Measurements from ENCODE around the gene ATP5PF. TPM values are rescaled to one million over a fixed set of nuclear protein-coding genes. Genes with fewer than 3 reads are reported as not detected.
"Not testable (repeated sequence)": the region's sequence is repeated elsewhere in the genome, so short reads cannot be mapped to it uniquely, and the experiment has no call there.

The ATP5PF gene
- total RNA-seq (ENCODE audit: low replicate concordance) = 139 and 168 TPM in 2 replicates
- long read RNA-seq, transcript ATP5PF-201 (4 exons, 614 nt) = major isoform, 65 of 79 reads
- long read RNA-seq, partial matches to known transcripts = 5 of 79 reads
- long read RNA-seq, other reads (novel, unspliced or antisense) = 1 of 79 reads

DNA sequence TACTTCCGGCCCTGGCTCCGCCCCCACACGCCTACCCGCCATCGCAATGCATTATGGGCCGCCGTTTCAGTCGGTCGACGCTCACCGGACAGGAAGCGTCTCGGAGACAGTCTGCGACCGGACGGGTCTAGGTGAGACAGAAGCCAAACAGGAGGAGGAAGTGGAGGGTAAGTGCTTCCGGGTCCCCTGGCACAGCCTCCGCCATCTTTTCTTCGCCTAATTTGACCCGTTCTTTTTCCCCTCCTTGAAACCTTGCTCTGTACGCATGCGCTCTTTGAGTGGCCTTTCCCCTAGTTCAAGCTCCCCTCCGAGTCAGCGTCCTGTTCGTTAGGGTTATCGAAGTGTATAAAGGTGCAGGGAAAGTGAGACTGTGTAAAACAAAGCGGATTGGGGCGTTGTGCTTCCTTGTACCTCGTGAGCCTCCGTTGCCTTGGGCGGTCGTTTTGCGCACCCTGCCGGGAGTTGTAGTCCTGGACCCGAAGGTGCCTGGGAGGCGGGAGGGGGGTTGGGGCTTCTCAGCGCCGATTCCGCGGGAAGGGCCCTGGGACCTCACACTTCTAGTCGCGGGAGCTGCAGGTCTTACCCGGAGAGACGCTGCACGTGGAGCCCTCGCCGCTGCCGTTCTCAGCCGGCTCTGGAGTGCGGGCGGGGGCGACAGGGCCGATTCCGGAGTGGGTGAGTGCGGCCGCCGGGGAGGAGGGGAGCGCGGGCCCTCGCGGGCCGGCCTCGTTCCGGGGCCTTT, at the start of gene ATP5PF, which contains the start of gene GABPA:
TSS of gene ATP5PF (minus strand) at position 1 of the 742 bp plus-strand sequence. CDS start 5,110 bp downstream, outside the sequence.
TSS of gene GABPA (plus strand) at position 69 of the 742 bp plus-strand sequence. CDS start 6,627 bp downstream, outside the sequence.
- H3K36me3 Mint-ChIP-seq = peaks cover 13% of the 10 kb centered on the region
- TF ChIP-seq CTCF (conservative IDR thresholded peaks at IDR 0.05) = no peak
- H3K27me3 Mint-ChIP-seq = peaks cover 3% of the 10 kb centered on the region
- peak within 1 kb of the TSS; percentile 100 for H3K27ac Mint-ChIP-seq
- H3K4me1 Mint-ChIP-seq (ENCODE audit: unreplicated experiment) = peaks cover 27% of the 10 kb centered on the region
- DNase-seq (ENCODE audit: extremely low spot score, unreplicated experiment) = peak; percentile 96
- peak within 1 kb of the TSS; percentile 100 for H3K4me3 Mint-ChIP-seq
- H3K9me3 Mint-ChIP-seq = no peaks in the 10 kb centered on the region

- DNase-seq (ENCODE audit: extremely low spot score, unreplicated experiment); H3K27ac Mint-ChIP-seq; H3K9me3 Mint-ChIP-seq; H3K4me3 Mint-ChIP-seq; H3K4me1 Mint-ChIP-seq (ENCODE audit: unreplicated experiment); H3K27me3 Mint-ChIP-seq; H3K36me3 Mint-ChIP-seq: not testable (repeated sequence)
These were observed 43.6 kb upstream of the ATP5PF start for GRCh38 chr21:25778126-25778875.

DNA sequence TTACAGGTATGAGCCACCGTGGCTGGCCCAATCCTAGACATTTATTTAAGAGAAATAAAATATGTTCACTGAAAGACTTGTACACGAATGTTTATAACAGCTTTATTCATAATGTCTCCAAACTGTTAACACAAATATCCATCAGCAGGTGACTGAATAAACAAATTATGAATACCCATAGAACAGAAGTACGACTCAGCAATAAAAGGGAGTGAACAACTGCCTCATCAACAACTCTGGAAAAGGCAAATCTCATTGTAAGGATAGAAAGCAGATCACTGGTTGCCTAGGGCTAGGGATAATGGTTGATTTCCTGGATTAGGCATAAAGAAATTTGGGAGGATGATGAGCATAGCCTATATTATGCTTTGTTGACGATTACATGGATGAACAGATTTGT, 41.7 kb upstream of the ATP5PF start:
- no peaks in the 10 kb centered on the region for H3K27me3 Mint-ChIP-seq
- H3K36me3 Mint-ChIP-seq = no peaks in the 10 kb centered on the region
- no peak overlapping the region for H3K4me3 Mint-ChIP-seq
- no peaks in the 10 kb centered on the region for H3K4me1 Mint-ChIP-seq (ENCODE audit: unreplicated experiment)
- TF ChIP-seq CTCF (conservative IDR thresholded peaks at IDR 0.05) = no peak
- no peak for DNase-seq (ENCODE audit: extremely low spot score, unreplicated experiment)
- no peak overlapping the region for H3K27ac Mint-ChIP-seq
- peaks cover 7% of the 10 kb centered on the region for H3K9me3 Mint-ChIP-seq

DNA sequence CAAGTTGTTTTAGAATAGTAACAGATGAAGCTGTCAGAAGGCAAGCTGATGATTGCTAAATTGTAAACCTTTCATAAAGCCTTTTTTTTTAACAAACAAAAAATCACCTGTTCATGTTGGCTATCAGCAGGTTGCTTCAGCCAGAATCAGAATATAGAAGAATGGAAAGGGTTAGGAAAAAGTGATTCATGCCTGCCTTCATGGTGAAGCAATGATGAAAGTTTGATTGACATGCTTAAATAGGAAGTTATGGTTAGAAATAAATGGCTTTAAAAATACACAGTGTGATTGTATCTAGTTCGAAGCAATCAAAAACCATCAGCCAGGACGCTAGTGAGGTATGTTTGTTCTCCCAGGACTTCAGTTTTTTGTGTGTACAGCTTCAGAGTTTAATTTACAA, 38.0 kb upstream of the ATP5PF start:
- Mint-ChIP-seq H3K36me3 (peaks cover 3% of the 10 kb centered on the region), H3K4me1 (ENCODE audit: unreplicated experiment) (no peaks in the 10 kb centered on the region), H3K27me3 (no peaks in the 10 kb centered on the region), H3K9me3 (no peaks in the 10 kb centered on the region), H3K27ac (no peak overlapping the region), H3K4me3 (no peak overlapping the region)
- no peak for DNase-seq (ENCODE audit: extremely low spot score, unreplicated experiment)
- no peak for TF ChIP-seq CTCF (conservative IDR thresholded peaks at IDR 0.05)

DNA sequence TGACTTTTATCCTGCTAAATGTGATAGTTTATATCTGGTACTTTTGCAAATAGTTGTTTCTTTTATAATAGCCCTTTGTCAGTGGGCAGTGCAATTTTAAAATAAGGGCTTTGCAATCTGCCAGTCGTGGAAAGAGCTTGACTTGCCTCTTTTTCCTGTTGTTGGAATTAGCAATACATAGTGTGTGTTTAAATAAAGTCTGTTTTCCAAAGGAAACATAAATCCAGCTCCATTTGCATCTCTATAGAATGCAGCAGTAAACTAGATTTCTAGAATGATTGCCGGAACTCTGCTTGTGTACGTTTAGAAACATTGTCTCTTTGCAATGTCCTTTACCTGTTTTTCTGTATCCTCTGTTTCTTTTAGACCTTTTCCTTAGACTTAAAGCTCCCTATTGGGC, 33.2 kb upstream of the ATP5PF start:
- no peak for DNase-seq (ENCODE audit: extremely low spot score, unreplicated experiment)
- Mint-ChIP-seq H3K27me3 (no peaks in the 10 kb centered on the region), H3K36me3 (peaks cover 20% of the 10 kb centered on the region), H3K9me3 (no peaks in the 10 kb centered on the region), H3K4me3 (no peak overlapping the region), H3K27ac (no peak overlapping the region), H3K4me1 (ENCODE audit: unreplicated experiment) (no peaks in the 10 kb centered on the region)
- TF ChIP-seq CTCF (conservative IDR thresholded peaks at IDR 0.05) = no peak

- H3K36me3 Mint-ChIP-seq = peaks cover 30% of the 10 kb centered on the region
These were observed 29.4 kb upstream of the ATP5PF start for GRCh38 chr21:25764065-25764464.

More at GRCh38 chr21:25764065-25764464, 29.4 kb upstream of the ATP5PF start:
- Mint-ChIP-seq H3K4me3 (no peak overlapping the region), H3K27me3 (no peaks in the 10 kb centered on the region), H3K9me3 (no peaks in the 10 kb centered on the region), H3K27ac (no peak overlapping the region), H3K4me1 (ENCODE audit: unreplicated experiment) (no peaks in the 10 kb centered on the region)
- TF ChIP-seq CTCF (conservative IDR thresholded peaks at IDR 0.05) = no peak
- no peak for DNase-seq (ENCODE audit: extremely low spot score, unreplicated experiment)

All from type B pancreatic cell (in vitro differentiated cells).